HEK293 (cell line): ENCODE results near the gene CAPZB.

ENCODE experiments used
- CTCF ChIA-PET: fragments of 350-600 bp; formaldehyde crosslinking; extraction: SDS; loops from one replicate; lab custom pipeline; 2021; ENCODE audit warnings: antibody characterized with exemption; lab: Yijun Ruan, JAX
- POLR2A ChIA-PET: fragments of 300-600 bp; formaldehyde crosslinking; extraction: SDS; loops from one replicate; lab custom pipeline; 2020; ENCODE audit warnings: antibody characterized with exemption, inconsistent platforms; lab: Yijun Ruan, JAX
- H3K27ac ChIP-seq: fragments of 200-500 bp; sonication (Bioruptor generic); 2 replicates; pipeline ENCODE4 v1.5.1; 2014; ENCODE audit warnings: low read depth, low read length, control low read depth, inconsistent platforms; ENCODE audit errors: extremely low read depth
- H3K36me3 ChIP-seq, 2 experiments: fragments of 200-500 bp in 1 of 2; sonication (Bioruptor generic) in 1 of 2; 1 replicate in 1 of 2; 2 replicates in 1 of 2; pipeline ENCODE4 v1.5.1; 2014 to 2017; ENCODE audit warnings: inconsistent platforms in 2 of 2, low read length in 2 of 2; ENCODE audit not compliant: control insufficient read depth in 2 of 2, insufficient read depth in 1 of 2
- H3K4me1 ChIP-seq: fragments of 200-500 bp; sonication (Bioruptor generic); 2 replicates; pipeline ENCODE4 v1.5.1; 2014; ENCODE audit warnings: mild to moderate bottlenecking, low read length, inconsistent platforms; ENCODE audit not compliant: control insufficient read depth, insufficient read depth
- H3K4me3 ChIP-seq: 2 replicates; pipeline ENCODE4 v1.5.1; 2011; ENCODE audit warnings: low read depth, mild to moderate bottlenecking, control low read depth, low read length, moderate library complexity
- H3K9me3 ChIP-seq: fragments of 200-500 bp; sonication (Bioruptor generic); 2 replicates; pipeline ENCODE4 v1.5.1; 2014; ENCODE audit warnings: low read depth, low read length, inconsistent platforms; ENCODE audit not compliant: control insufficient read depth, insufficient read depth
- GLIS2 ChIP-seq: fragments of 450-650 bp; formaldehyde crosslinking; IDR thresholded peaks from 2 replicates; pipeline ENCODE4 v1.5.1; 2016; ENCODE audit warnings: missing biosample characterization, missing genetic modification characterization
- PRDM6 ChIP-seq: fragments of 450-650 bp; formaldehyde crosslinking; IDR thresholded peaks from 2 replicates; pipeline ENCODE4 v1.5.1; 2017; ENCODE audit warnings: missing biosample characterization, missing genetic modification characterization
- SALL2 ChIP-seq: fragments of 450-650 bp; formaldehyde crosslinking; IDR thresholded peaks from 2 replicates; pipeline ENCODE4 v1.5.0; 2017; ENCODE audit warnings: missing biosample characterization, mild to moderate bottlenecking, missing genetic modification characterization, borderline replicate concordance
- SCRT2 ChIP-seq: fragments of 450-650 bp; formaldehyde crosslinking; IDR thresholded peaks from 2 replicates; pipeline ENCODE4 v1.5.1; 2016; ENCODE audit warnings: missing biosample characterization, missing genetic modification characterization
- WT1 ChIP-seq: fragments of 450-650 bp; formaldehyde crosslinking; IDR thresholded peaks from 2 replicates; pipeline ENCODE4 v1.5.1; 2016; ENCODE audit warnings: missing biosample characterization, missing genetic modification characterization
- ZEB2 ChIP-seq: fragments of 450-650 bp; formaldehyde crosslinking; IDR thresholded peaks from 2 replicates; pipeline ENCODE4 v1.5.1; 2016; ENCODE audit warnings: missing biosample characterization, missing genetic modification characterization
- ZNF121 ChIP-seq: fragments of 450-650 bp; formaldehyde crosslinking; IDR thresholded peaks from 2 replicates; pipeline ENCODE4 v1.5.1; 2016; ENCODE audit warnings: missing biosample characterization, missing genetic modification characterization
- ZNF184 ChIP-seq: fragments of 450-650 bp; IDR thresholded peaks from 2 replicates; pipeline ENCODE4 v1.5.1; 2018; ENCODE audit warnings: missing biosample characterization, mild to moderate bottlenecking, missing genetic modification characterization
- ZNF214 ChIP-seq: fragments of 450-650 bp; formaldehyde crosslinking; IDR thresholded peaks from 2 replicates; pipeline ENCODE4 v1.5.1; 2017; ENCODE audit warnings: missing biosample characterization, mild to moderate bottlenecking, missing genetic modification characterization, borderline replicate concordance
- ZNF426 ChIP-seq: fragments of 450-650 bp; formaldehyde crosslinking; IDR thresholded peaks from 2 replicates; pipeline ENCODE4 v1.5.1; 2017; ENCODE audit warnings: missing biosample characterization, missing genetic modification characterization, mild to moderate bottlenecking, inconsistent platforms, moderate library complexity
- ZNF558 ChIP-seq: fragments of 450-650 bp; formaldehyde crosslinking; IDR thresholded peaks from 2 replicates; pipeline ENCODE4 v1.5.1; 2016; ENCODE audit warnings: missing biosample characterization, missing genetic modification characterization
- ZNF645 ChIP-seq: fragments of 450-650 bp; formaldehyde crosslinking; IDR thresholded peaks from 2 replicates; pipeline ENCODE4; 2016; ENCODE audit warnings: missing biosample characterization, missing genetic modification characterization
- ZNF792 ChIP-seq: fragments of 450-650 bp; formaldehyde crosslinking; IDR thresholded peaks from 2 replicates; pipeline ENCODE4 v1.5.1; 2016; ENCODE audit warnings: missing biosample characterization, missing genetic modification characterization

CAPZB gene

GRCh38 chr1:19478322-19478721 is 7.0 kb downstream of the CAPZB start:
- Histone ChIP-seq H3K36me3 (peaks cover 0 to 80% of the 10 kb centered on the region in 2 experiments; a peak in 2 of 3 replicates), H3K4me3 (no peak overlapping the region), H3K27ac (no peak overlapping the region), H3K4me1 (peaks cover 3% of the 10 kb centered on the region), H3K9me3 (no peaks in the 10 kb centered on the region)
- TF ChIP-seq ZNF426 (tag by site-specific recombination) (no peak), ZNF558 (tag by site-specific recombination) (no peak), ZNF214 (tag by site-specific recombination) (no peak), ZEB2 (no peak), GLIS2 (no peak)
- ChIA-PET POLR2A (interaction anchor here (1.2 kb wide), 1 partner anchor 10 kb away, joined by 4 read pairs; no protein-coding TSS in a partner anchor), CTCF (interaction anchor here (0.8 kb wide), 1 partner anchor 11 kb away, joined by 4 read pairs; no protein-coding TSS in a partner anchor)

- no peak overlapping the region for H3K4me3 ChIP-seq
- POLR2A ChIA-PET: interaction anchor here (0.6 to 1.3 kb wide), 3 partner anchors 8 to 113 kb away, joined by 3 to 4 read pairs (median 3); partner anchors contain the start of gene CAPZB
Measured at GRCh38 chr1:19477284-19478249, 7.8 kb downstream of the CAPZB start.

GRCh38 chr1:19476450-19477190 is 8.7 kb downstream of the CAPZB start:
- TF ChIP-seq ZNF184 (tag by site-specific recombination): no peak
- no peak for TF ChIP-seq PRDM6
- TF ChIP-seq ZNF645 (tag by site-specific recombination): no peak
- TF ChIP-seq SALL2 (tag by site-specific recombination): no peak
- TF ChIP-seq SCRT2 (tag by site-specific recombination): 0 out of 2 replicates have a peak, but pooled peaks have one; percentile 30
- no peak for TF ChIP-seq ZNF792 (tag by site-specific recombination)
- Histone ChIP-seq H3K9me3 (no peaks in the 10 kb centered on the region), H3K36me3 (peaks cover 0 to 71% of the 10 kb centered on the region in 2 experiments; a peak in 2 of 3 replicates), H3K4me3 (no peak overlapping the region), H3K27ac (no peak overlapping the region), H3K4me1 (no peaks in the 10 kb centered on the region)
- ChIA-PET POLR2A (interaction anchor here (1.3 kb wide), 1 partner anchor 9 kb away, joined by 3 read pairs; the partner anchor contains the start of gene CAPZB), CTCF (interaction anchor here (0.6 kb wide), 1 partner anchor 16 kb away, joined by 5 read pairs; no protein-coding TSS in a partner anchor)

More at GRCh38 chr1:19477284-19478249, 7.8 kb downstream of the CAPZB start:
- peaks cover 0 to 75% of the 10 kb centered on the region in 2 experiments; a peak in 2 of 3 replicates for H3K36me3 ChIP-seq
- TF ChIP-seq ZNF121 (tag by site-specific recombination) (peak; percentile 48; the same call in 1 of the 2 replicates), WT1 (tag by site-specific recombination) (no peak)
- CTCF ChIA-PET: no interaction called here
- no peak overlapping the region for H3K27ac ChIP-seq
- peaks cover 3% of the 10 kb centered on the region; the same call in 1 of the 2 replicates for H3K4me1 ChIP-seq
- no peaks in the 10 kb centered on the region for H3K9me3 ChIP-seq
